Activated CD4-positive, CD25-positive, alpha-beta regulatory T cell treated with anti-CD3 and anti-CD28 coated beads, Interleukin-2, amount 50 U/mL, for 16 hours (primary cell): Measurements from ENCODE around the gene USP28.
A peak's percentile ranks its signal among the peaks of the same experiment; 100 is the strongest.
"Not testable (repeated sequence)": the region's sequence is repeated elsewhere in the genome, so short reads cannot be mapped to it uniquely, and the experiment has no call there.

Experiments used
- DNase-seq: peaks from one replicate; pipeline ENCODE4 v3.0.0-alpha.2; 2020; ENCODE audit warnings: low read depth, low spot score

The USP28 gene

GRCh38 chr11:113875234-113876073 is at the start of gene USP28:
TSS of gene USP28 (minus strand) at chr11:113875572. CDS start at chr11:113875501, 71 bp downstream.
- peak; percentile 51 for DNase-seq

- DNase-seq = no peak
Observed at GRCh38 chr11:113923572-113923971, 48.2 kb upstream of the USP28 start.

GRCh38 chr11:113911491-113911890 is 36.1 kb upstream of the USP28 start:
- DNase-seq = not testable (repeated sequence)

- DNase-seq = no peak
Observed at GRCh38 chr11:113908098-113908497, 32.7 kb upstream of the USP28 start.

- no peak for DNase-seq
Observed at GRCh38 chr11:113907681-113908080, 32.3 kb upstream of the USP28 start.

- DNase-seq = no peak
Observed at GRCh38 chr11:113907152-113907551, 31.8 kb upstream of the USP28 start.

- DNase-seq = no peak
Observed at GRCh38 chr11:113906516-113906915, 31.1 kb upstream of the USP28 start.

GRCh38 chr11:113906038-113906437 is 30.7 kb upstream of the USP28 start:
- no peak for DNase-seq

- no peak for DNase-seq
Observed at GRCh38 chr11:113904379-113905101, 29.2 kb upstream of the USP28 start, which contains the start of gene HTR3B. TSS of gene HTR3B (plus strand) at chr11:113904796. CDS start at chr11:113904934, 138 bp downstream.

GRCh38 chr11:113901141-113901540 is 25.8 kb upstream of the USP28 start:
- DNase-seq = no peak

- DNase-seq = no peak
Observed at GRCh38 chr11:113896156-113896879, 20.9 kb upstream of the USP28 start.

GRCh38 chr11:113895367-113896155 is 20.2 kb upstream of the USP28 start:
- DNase-seq = no peak

GRCh38 chr11:113894421-113894996 is 19.1 kb upstream of the USP28 start:
- DNase-seq = no peak

GRCh38 chr11:113888848-113889247 is 13.5 kb upstream of the USP28 start:
- DNase-seq = no peak

- no peak for DNase-seq
Observed at GRCh38 chr11:113885897-113886296, 10.5 kb upstream of the USP28 start.

- DNase-seq = no peak
Observed at GRCh38 chr11:113884361-113884836, 9.0 kb upstream of the USP28 start.

GRCh38 chr11:113881856-113882255 is 6.5 kb upstream of the USP28 start:
- no peak for DNase-seq

GRCh38 chr11:113880971-113881370 is 5.6 kb upstream of the USP28 start:
- DNase-seq = no peak

GRCh38 chr11:113879446-113879845 is 4.1 kb upstream of the USP28 start:
- DNase-seq = not testable (repeated sequence)

GRCh38 chr11:113877670-113878055 is 2.3 kb upstream of the USP28 start:
- DNase-seq = no peak
